Transverse colon (tissue), 3 donors: ENCODE data around the gene MDFI.

ENCODE experiments used
- CTCF ChIP-seq, 5 experiments: fragments of 200-600 bp in 3 of 5; fragments of 450-650 bp in 2 of 5; sonication (generic) in 3 of 5; IDR thresholded peaks; 1 replicate in 2 of 5; 2 replicates in 3 of 5; pipeline ENCODE4 v1.5.1; 2016 to 2017; ENCODE audit warnings: antibody characterized with exemption in 5 of 5, inconsistent platforms in 3 of 5, mild to moderate bottlenecking in 2 of 5, moderate library complexity in 1 of 5
- POLR2A ChIP-seq: fragments of 450-650 bp; IDR thresholded peaks from one replicate; pipeline ENCODE4 v1.6.1; 2016; ENCODE audit warnings: antibody characterized with exemption, mild to moderate bottlenecking, moderate library complexity

GRCh38 chr6:41672816-41673703 is 34.8 kb downstream of the MDFI start:
- TF ChIP-seq CTCF (IDR thresholded peaks at IDR 0.05) (no peak), POLR2A (no peak)
